GM23338 (cell line): ENCODE measurements around the gene CFAP57. TPM values are rescaled to one million over a fixed set of nuclear protein-coding genes. Genes with fewer than 3 reads are reported as not detected.

Experiments
- ATAC-seq: fragments of 200-7000 bp; cut with Tn5 transposase; 3 replicates; pipeline ENCODE4 v1.9.1; 2020
- DNase-seq: peaks from one replicate; pipeline ENCODE4 v3.0.0-alpha.2; 2015; ENCODE audit warnings: low spot score
- H2AFZ ChIP-seq: fragments of 200-600 bp; sonication (generic); 2 replicates; pipeline ENCODE4 v1.8.0; 2016; ENCODE audit warnings: antibody characterized with exemption, mild to moderate bottlenecking, moderate library complexity
- H3F3A ChIP-seq: fragments of 200-600 bp; sonication (generic); replicated peaks from 2 replicates; pipeline ENCODE4 v1.8.0; 2017; ENCODE audit warnings: antibody characterized with exemption, mixed run types, low read depth
- H3K27ac ChIP-seq: fragments of 200-600 bp; sonication (generic); 2 replicates; pipeline ENCODE4 v1.6.1; 2016; ENCODE audit warnings: low read depth
- H3K27me3 ChIP-seq: fragments of 200-600 bp; sonication (generic); 2 replicates; pipeline ENCODE4 v1.8.0; 2016; ENCODE audit warnings: mild to moderate bottlenecking, mixed run types, moderate library complexity; ENCODE audit not compliant: insufficient read depth
- H3K36me3 ChIP-seq: fragments of 200-600 bp; sonication (generic); 2 replicates; pipeline ENCODE4 v1.8.0; 2016; ENCODE audit warnings: mild to moderate bottlenecking; ENCODE audit not compliant: insufficient read depth
- H3K4me1 ChIP-seq: fragments of 200-600 bp; sonication (generic); 2 replicates; pipeline ENCODE4 v1.8.0; 2016; ENCODE audit warnings: mild to moderate bottlenecking, moderate library complexity; ENCODE audit not compliant: insufficient read depth
- H3K4me2 ChIP-seq: fragments of 200-600 bp; sonication (generic); 2 replicates; pipeline ENCODE4 v1.7.1; 2017; ENCODE audit warnings: mixed run types
- H3K4me3 ChIP-seq: fragments of 200-600 bp; sonication (generic); 2 replicates; pipeline ENCODE4 v1.6.1; 2016; ENCODE audit warnings: mixed run types
- H3K79me2 ChIP-seq: fragments of 200-600 bp; sonication (generic); replicated peaks from 2 replicates; pipeline ENCODE4 v1.8.0; 2017; ENCODE audit warnings: mild to moderate bottlenecking; ENCODE audit not compliant: insufficient read depth
- H3K9me2 ChIP-seq: fragments of 200-600 bp; sonication (generic); 2 replicates; pipeline ENCODE4 v1.8.0; 2017; ENCODE audit not compliant: insufficient read depth
- H4K20me1 ChIP-seq: fragments of 200-600 bp; sonication (generic); replicated peaks from 2 replicates; pipeline ENCODE4 v1.8.0; 2017; ENCODE audit warnings: mild to moderate bottlenecking; ENCODE audit not compliant: insufficient read depth
- H3K27ac Mint-ChIP-seq: 2 replicates; pipeline ENCODE4 v1.8.0; 2020; ENCODE audit warnings: inconsistent platforms, mild to moderate bottlenecking, moderate library complexity, mixed read lengths
- H3K27me3 Mint-ChIP-seq: 3 replicates; pipeline ENCODE4 v1.8.0; 2022; ENCODE audit warnings: low read depth, mild to moderate bottlenecking, moderate library complexity, mixed read lengths, inconsistent platforms; ENCODE audit not compliant: insufficient read depth, poor library complexity
- H3K36me3 Mint-ChIP-seq: 3 replicates; pipeline ENCODE4 v1.8.0; 2021; ENCODE audit warnings: low read depth, mild to moderate bottlenecking, inconsistent platforms, moderate library complexity, mixed read lengths
- H3K4me1 Mint-ChIP-seq: 3 replicates; pipeline ENCODE4 v1.8.0; 2020; ENCODE audit warnings: mild to moderate bottlenecking, inconsistent platforms, mixed read lengths
- H3K4me3 Mint-ChIP-seq: 3 replicates; pipeline ENCODE4 v1.8.0; 2021; ENCODE audit warnings: moderate library complexity, mild to moderate bottlenecking, inconsistent platforms, mixed read lengths
- H3K9me3 Mint-ChIP-seq: 3 replicates; pipeline ENCODE4 v1.8.0; 2020; ENCODE audit warnings: moderate library complexity, mild to moderate bottlenecking, inconsistent platforms, mixed read lengths
- CREB1 ChIP-seq: fragments of 250-450 bp; sonication (Bioruptor Pico); IDR thresholded peaks from 2 replicates; pipeline ENCODE4 v1.5.0; 2020; ENCODE audit warnings: low read depth, mild to moderate bottlenecking, moderate library complexity
- CTCF ChIP-seq, 2 experiments: fragments of 200-600 bp in 1 of 2; sonication (generic) in 1 of 2; conservative IDR thresholded peaks; 2 replicates each; pipeline versions ENCODE4 v1.5.1 to v1.6.1; 2016 to 2017; ENCODE audit warnings: antibody characterized with exemption in 2 of 2, low read depth in 2 of 2, mild to moderate bottlenecking in 2 of 2, moderate library complexity in 1 of 2
- EZH2 ChIP-seq: fragments of 200-600 bp; sonication (generic); IDR thresholded peaks from one replicate; pipeline ENCODE4 v1.8.0; 2017; ENCODE audit warnings: antibody characterized with exemption, mild to moderate bottlenecking, low read depth; ENCODE audit not compliant: unreplicated experiment
- EZH2phosphoT487 ChIP-seq: fragments of 200-600 bp; sonication (generic); IDR thresholded peaks from one replicate; pipeline ENCODE4 v1.8.1; 2018; ENCODE audit warnings: antibody characterized with exemption; ENCODE audit not compliant: unreplicated experiment
- JUNB ChIP-seq: IDR thresholded peaks from one replicate; pipeline ENCODE4 v1.6.1; 2016; ENCODE audit warnings: antibody characterized with exemption; ENCODE audit not compliant: unreplicated experiment
- NANOG ChIP-seq: IDR thresholded peaks from 2 replicates; pipeline ENCODE4 v1.6.1; 2016; ENCODE audit warnings: antibody characterized with exemption, borderline replicate concordance
- POLR2AphosphoS5 ChIP-seq: IDR thresholded peaks from 2 replicates; pipeline ENCODE4 v1.6.1; 2016; ENCODE audit warnings: antibody characterized with exemption, low read depth
- STAT1 ChIP-seq: IDR thresholded peaks from one replicate; pipeline ENCODE4 v1.6.1; 2016; ENCODE audit warnings: antibody characterized with exemption; ENCODE audit not compliant: unreplicated experiment
- ZNF114 ChIP-seq: fragments of 250-450 bp; sonication (Bioruptor Pico); IDR thresholded peaks from 2 replicates; pipeline ENCODE4 v1.5.0; 2020; ENCODE audit warnings: mild to moderate bottlenecking, moderate library complexity
- ZNF331 ChIP-seq: fragments of 250-450 bp; sonication (Bioruptor Pico); IDR thresholded peaks from 2 replicates; pipeline ENCODE4 v1.5.0; 2020; ENCODE audit warnings: low read depth, mild to moderate bottlenecking, moderate library complexity
- ZNF462 ChIP-seq: fragments of 250-450 bp; sonication (Bioruptor Pico); IDR thresholded peaks from 2 replicates; pipeline ENCODE4 v1.5.0; 2020; ENCODE audit warnings: mild to moderate bottlenecking, moderate library complexity
- polyA plus RNA-seq: library from polyadenylated mRNA; unstranded; fragments of >200 nt; fragmentation: Nextera tagmentation; extraction: Ambion mirVana; gene quantifications from 2 replicates; pipeline ENCODE4 v1.2.1, GENCODE V29; 2016
- total RNA-seq: library from RNA; depleted of rRNA; stranded (reverse); fragments of >200 nt; shearing (Covaris generic); gene quantifications from 2 replicates; pipeline ENCODE4 v1.2.3, GENCODE V29; 2014
- TF ChIP-seq, protein P1 (sequence below): IDR thresholded peaks from one replicate; pipeline ENCODE4 v1.6.1; 2018; ENCODE audit warnings: antibody characterized with exemption; ENCODE audit not compliant: unreplicated experiment
- TF ChIP-seq, protein P2 (sequence below): IDR thresholded peaks from 2 replicates; pipeline ENCODE4 v1.6.1; 2016; ENCODE audit warnings: antibody characterized with exemption

CFAP57 gene
- total and polyA plus RNA-seq, 2 experiments from 2014 or later = 0.37 to 0.38 TPM

DNA sequence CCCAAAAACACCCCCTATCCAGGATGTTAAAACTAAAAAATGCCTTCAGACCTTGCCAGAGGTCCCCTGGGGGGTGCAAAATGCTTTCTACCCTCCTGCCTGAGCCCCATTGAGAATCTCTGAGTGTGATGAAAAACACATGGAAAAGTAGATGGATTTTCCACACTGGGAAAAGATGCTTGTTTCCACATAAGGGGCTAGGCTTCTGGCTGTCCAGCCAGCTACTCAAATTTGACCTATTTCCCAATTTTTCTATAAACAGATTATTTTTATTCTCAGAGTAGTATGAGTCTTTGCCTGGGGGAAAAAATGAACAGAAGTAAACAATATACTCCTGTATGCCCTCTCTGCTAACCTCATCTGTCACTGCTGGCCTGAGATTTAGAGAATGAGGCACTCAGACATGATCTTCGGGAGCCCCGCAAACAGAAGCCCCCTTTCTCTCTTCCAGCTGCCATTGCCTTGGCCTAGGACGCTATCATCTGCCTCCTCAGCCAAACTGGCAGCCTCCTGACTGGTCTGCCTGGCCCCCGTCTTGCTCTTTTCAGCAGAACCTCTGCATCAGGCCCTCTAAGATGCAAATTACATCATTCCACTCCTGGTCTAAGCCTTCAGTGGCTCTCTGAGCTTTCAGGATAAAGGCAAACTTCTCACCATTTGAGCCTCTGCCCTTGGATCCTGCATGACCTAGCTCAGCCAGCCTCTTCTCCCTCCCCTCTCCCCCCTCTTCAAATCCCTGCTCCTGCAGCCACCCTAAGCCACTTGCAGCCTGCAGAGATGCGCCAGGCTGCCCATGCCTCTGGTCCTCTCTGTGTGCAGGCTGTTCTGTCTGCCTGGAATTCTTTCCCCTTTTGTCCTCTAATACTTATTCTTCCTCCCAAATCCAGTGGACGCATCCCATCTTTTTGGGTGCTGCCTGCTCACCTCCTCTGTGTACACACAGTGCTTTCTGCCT, 58.0 kb downstream of the CFAP57 start:
- ATAC-seq (peak; percentile 17), DNase-seq (peak; percentile 19)
- Mint-ChIP-seq H3K36me3 (no peaks in the 10 kb centered on the region; the same call in 2 of the 3 replicates), H3K27me3 (peaks cover 15% of the 10 kb centered on the region), H3K27ac (no peak overlapping the region; the same call in 1 of the 2 replicates), H3K4me3 (no peak overlapping the region), H3K4me1 (peaks cover 29% of the 10 kb centered on the region), H3K9me3 (no peaks in the 10 kb centered on the region)
- no peaks in the 10 kb centered on the region for H3K27me3 ChIP-seq
- TF ChIP-seq STAT1 = no peak
- no peak for TF ChIP-seq EZH2
- TF ChIP-seq ZNF114 (CRISPR knock-in tag) = no peak
- TF ChIP-seq ZNF462 (CRISPR knock-in tag) = no peak
- no peak for TF ChIP-seq CTCF (conservative IDR thresholded peaks at IDR 0.05; ENCODE audit: low read depth in 2 of 2)
- TF ChIP-seq, protein P1, sequence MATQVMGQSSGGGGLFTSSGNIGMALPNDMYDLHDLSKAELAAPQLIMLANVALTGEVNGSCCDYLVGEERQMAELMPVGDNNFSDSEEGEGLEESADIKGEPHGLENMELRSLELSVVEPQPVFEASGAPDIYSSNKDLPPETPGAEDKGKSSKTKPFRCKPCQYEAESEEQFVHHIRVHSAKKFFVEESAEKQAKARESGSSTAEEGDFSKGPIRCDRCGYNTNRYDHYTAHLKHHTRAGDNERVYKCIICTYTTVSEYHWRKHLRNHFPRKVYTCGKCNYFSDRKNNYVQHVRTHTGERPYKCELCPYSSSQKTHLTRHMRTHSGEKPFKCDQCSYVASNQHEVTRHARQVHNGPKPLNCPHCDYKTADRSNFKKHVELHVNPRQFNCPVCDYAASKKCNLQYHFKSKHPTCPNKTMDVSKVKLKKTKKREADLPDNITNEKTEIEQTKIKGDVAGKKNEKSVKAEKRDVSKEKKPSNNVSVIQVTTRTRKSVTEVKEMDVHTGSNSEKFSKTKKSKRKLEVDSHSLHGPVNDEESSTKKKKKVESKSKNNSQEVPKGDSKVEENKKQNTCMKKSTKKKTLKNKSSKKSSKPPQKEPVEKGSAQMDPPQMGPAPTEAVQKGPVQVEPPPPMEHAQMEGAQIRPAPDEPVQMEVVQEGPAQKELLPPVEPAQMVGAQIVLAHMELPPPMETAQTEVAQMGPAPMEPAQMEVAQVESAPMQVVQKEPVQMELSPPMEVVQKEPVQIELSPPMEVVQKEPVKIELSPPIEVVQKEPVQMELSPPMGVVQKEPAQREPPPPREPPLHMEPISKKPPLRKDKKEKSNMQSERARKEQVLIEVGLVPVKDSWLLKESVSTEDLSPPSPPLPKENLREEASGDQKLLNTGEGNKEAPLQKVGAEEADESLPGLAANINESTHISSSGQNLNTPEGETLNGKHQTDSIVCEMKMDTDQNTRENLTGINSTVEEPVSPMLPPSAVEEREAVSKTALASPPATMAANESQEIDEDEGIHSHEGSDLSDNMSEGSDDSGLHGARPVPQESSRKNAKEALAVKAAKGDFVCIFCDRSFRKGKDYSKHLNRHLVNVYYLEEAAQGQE = no peak
- TF ChIP-seq, protein P2, sequence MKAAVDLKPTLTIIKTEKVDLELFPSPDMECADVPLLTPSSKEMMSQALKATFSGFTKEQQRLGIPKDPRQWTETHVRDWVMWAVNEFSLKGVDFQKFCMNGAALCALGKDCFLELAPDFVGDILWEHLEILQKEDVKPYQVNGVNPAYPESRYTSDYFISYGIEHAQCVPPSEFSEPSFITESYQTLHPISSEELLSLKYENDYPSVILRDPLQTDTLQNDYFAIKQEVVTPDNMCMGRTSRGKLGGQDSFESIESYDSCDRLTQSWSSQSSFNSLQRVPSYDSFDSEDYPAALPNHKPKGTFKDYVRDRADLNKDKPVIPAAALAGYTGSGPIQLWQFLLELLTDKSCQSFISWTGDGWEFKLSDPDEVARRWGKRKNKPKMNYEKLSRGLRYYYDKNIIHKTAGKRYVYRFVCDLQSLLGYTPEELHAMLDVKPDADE = no peak
- no peak for TF ChIP-seq NANOG
- TF ChIP-seq JUNB = no peak
- TF ChIP-seq ZNF331 = no peak
- TF ChIP-seq POLR2AphosphoS5 = no peak
- no peak for TF ChIP-seq EZH2phosphoT487
- TF ChIP-seq CREB1 (CRISPR knock-in tag) = no peak
- H3K9me2 ChIP-seq = no peaks in the 10 kb centered on the region
- H3K36me3 ChIP-seq = no peaks in the 10 kb centered on the region
- peaks cover 8% of the 10 kb centered on the region; the same call in 1 of the 2 replicates for H3K4me1 ChIP-seq
- no peaks in the 10 kb centered on the region for H3F3A ChIP-seq
- 0 out of 2 replicates have a peak overlapping the region, but pooled peaks have one; percentile 69 for H2AFZ ChIP-seq
- no peak overlapping the region for H3K27ac ChIP-seq
- H3K4me2 ChIP-seq = no peak overlapping the region
- no peak overlapping the region for H3K4me3 ChIP-seq
- H4K20me1 ChIP-seq = no peaks in the 10 kb centered on the region
- no peaks in the 10 kb centered on the region for H3K79me2 ChIP-seq
